Spinal cord (tissue), 10 donors: ENCODE measurements around the gene FAM240B. TPM values are rescaled to one million over a fixed set of nuclear protein-coding genes. Genes with fewer than 3 reads are reported as not detected.
A peak's percentile ranks its signal among the peaks of the same experiment; 100 is the strongest.

Experiments
- DNase-seq, 6 donors: peaks; one replicate each; pipeline versions ENCODE4 v3.0.0 to v3.0.0-alpha.2; 2013 to 2015; ENCODE audit warnings: low spot score in 6 of 6, low read depth in 4 of 6
- H3K27ac ChIP-seq: one replicate; pipeline ENCODE4 v1.5.1; 2013; ENCODE audit warnings: low read depth, low read length, control low read depth
- H3K27me3 ChIP-seq: one replicate; pipeline ENCODE4 v1.6.1; 2013; ENCODE audit warnings: low read length; ENCODE audit not compliant: control insufficient read depth, insufficient read depth
- H3K36me3 ChIP-seq: one replicate; pipeline ENCODE4 v1.6.1; 2013; ENCODE audit warnings: low read length; ENCODE audit not compliant: control insufficient read depth, insufficient read depth
- H3K4me1 ChIP-seq: one replicate; pipeline ENCODE4 v1.6.1; 2013; ENCODE audit warnings: low read length; ENCODE audit not compliant: control insufficient read depth, insufficient read depth
- H3K4me3 ChIP-seq: one replicate; pipeline ENCODE4 v1.5.1; 2013; ENCODE audit warnings: low read depth, low read length, control low read depth
- H3K9me3 ChIP-seq: one replicate; pipeline ENCODE4 v1.6.1; 2013; ENCODE audit warnings: low read length; ENCODE audit not compliant: control insufficient read depth, insufficient read depth
- WGBS: methylation state at CpG from one replicate; pipeline ENCODE4 v1.1.5; 2013; ENCODE audit warnings: missing lambda C conversion rate; ENCODE audit not compliant: insufficient coverage; 5-methylcytosine and 5-hydroxymethylcytosine counted together
- polyA plus RNA-seq, 2 donors: library from polyadenylated mRNA; unstranded; fragments of 120-200 nt; gene quantifications; one replicate each; pipeline ENCODE4 v1.2.1, GENCODE V29; 2013; ENCODE audit not compliant: insufficient read length in 2 of 2
- total RNA-seq, 2 donors: library from RNA; depleted of rRNA in 1 of 2; stranded (reverse); fragments of 120-200 nt in 1 of 2; fragments of >200 nt in 1 of 2; gene quantifications; one replicate each; pipeline versions ENCODE4 v1.2.3 to v1.2.4, GENCODE V29; 2013 to 2014
- donor health status: healthy.

The FAM240B gene
- total and polyA plus RNA-seq, 4 donors: not detected

GRCh38 chr9:38675831-38676230, 44.1 kb downstream of the FAM240B start:
- peaks cover 8% of the 10 kb centered on the region for H3K4me1 ChIP-seq
- no peak for DNase-seq
- no peaks in the 10 kb centered on the region for H3K9me3 ChIP-seq
- no peak overlapping the region for H3K4me3 ChIP-seq
- H3K27ac ChIP-seq: peak overlapping the region; percentile 21
- no peaks in the 10 kb centered on the region for H3K36me3 ChIP-seq
- WGBS: no CpG with 5 or more reads among the region's 2 CpGs
- H3K27me3 ChIP-seq: no peaks in the 10 kb centered on the region

- no peaks in the 10 kb centered on the region for H3K9me3 ChIP-seq
- WGBS: 57% methylated on average over 4 of the region's 6 CpGs
- peaks cover 5% of the 10 kb centered on the region for H3K4me1 ChIP-seq
- H3K27me3 ChIP-seq: no peaks in the 10 kb centered on the region
- no peaks in the 10 kb centered on the region for H3K36me3 ChIP-seq
- no peak overlapping the region for H3K27ac ChIP-seq
- no peak overlapping the region for H3K4me3 ChIP-seq
- DNase-seq: peak in 1 of 6 donors; percentile 27
These were observed 44.7 kb downstream of the FAM240B start for GRCh38 chr9:38675211-38675610.

- peaks cover 5% of the 10 kb centered on the region for H3K4me1 ChIP-seq
- WGBS: 79% methylated on average over 16 of the region's 19 CpGs
- no peaks in the 10 kb centered on the region for H3K36me3 ChIP-seq
- H3K4me3 ChIP-seq: no peak overlapping the region
- H3K9me3 ChIP-seq: no peaks in the 10 kb centered on the region
- no peak for DNase-seq
- no peaks in the 10 kb centered on the region for H3K27me3 ChIP-seq
- H3K27ac ChIP-seq: no peak overlapping the region
These were observed 46.3 kb downstream of the FAM240B start for GRCh38 chr9:38673399-38674193.

- no peaks in the 10 kb centered on the region for H3K27me3 ChIP-seq
- DNase-seq: no peak
- no peak overlapping the region for H3K27ac ChIP-seq
- no peaks in the 10 kb centered on the region for H3K4me1 ChIP-seq
- H3K36me3 ChIP-seq: no peaks in the 10 kb centered on the region
- no peak overlapping the region for H3K4me3 ChIP-seq
- WGBS: 83% methylated on average over 5 of the region's 5 CpGs
- H3K9me3 ChIP-seq: no peaks in the 10 kb centered on the region
These were observed 48.2 kb downstream of the FAM240B start for GRCh38 chr9:38671748-38672147.

- no peaks in the 10 kb centered on the region for H3K36me3 ChIP-seq
- H3K27me3 ChIP-seq: no peaks in the 10 kb centered on the region
These were observed 48.6 kb downstream of the FAM240B start for GRCh38 chr9:38671372-38671731.

GRCh38 chr9:38670542-38671371, 49.2 kb downstream of the FAM240B start:
- Histone ChIP-seq H3K27ac (no peak overlapping the region), H3K9me3 (no peaks in the 10 kb centered on the region), H3K4me1 (no peaks in the 10 kb centered on the region), H3K36me3 (no peaks in the 10 kb centered on the region), H3K27me3 (no peaks in the 10 kb centered on the region), H3K4me3 (no peak overlapping the region)
- no CpG with 5 or more reads among the region's 5 CpGs for whole genome bisulfite sequencing
- DNase-seq: no peak

More at GRCh38 chr9:38671372-38671731, 48.6 kb downstream of the FAM240B start:
- 100% methylated on average over 1 of the region's 4 CpGs for WGBS
- no peaks in the 10 kb centered on the region for H3K9me3 ChIP-seq
- H3K4me3 ChIP-seq: no peak overlapping the region
- no peak for DNase-seq
- no peak overlapping the region for H3K27ac ChIP-seq
- no peaks in the 10 kb centered on the region for H3K4me1 ChIP-seq

GRCh38 chr9:38668791-38669466, 51.0 kb downstream of the FAM240B start:
- no peaks in the 10 kb centered on the region for H3K9me3 ChIP-seq
- H3K27me3 ChIP-seq: no peaks in the 10 kb centered on the region
- no peaks in the 10 kb centered on the region for H3K4me1 ChIP-seq
- H3K27ac ChIP-seq: no peak overlapping the region
- H3K4me3 ChIP-seq: no peak overlapping the region
- no peaks in the 10 kb centered on the region for H3K36me3 ChIP-seq
- no peak for DNase-seq
- WGBS: 88% methylated on average over 9 of the region's 10 CpGs

GRCh38 chr9:38662763-38663593, 57.0 kb downstream of the FAM240B start:
- no peak overlapping the region for H3K4me3 ChIP-seq
- no peak overlapping the region for H3K27ac ChIP-seq
- DNase-seq: peak in 3 of 6 donors; percentile 32 to 89 (median 75)
- H3K27me3 ChIP-seq: no peaks in the 10 kb centered on the region
- WGBS: 60% methylated on average over 2 of the region's 8 CpGs
- no peaks in the 10 kb centered on the region for H3K9me3 ChIP-seq
- H3K36me3 ChIP-seq: no peaks in the 10 kb centered on the region
- H3K4me1 ChIP-seq: no peaks in the 10 kb centered on the region

- Histone ChIP-seq H3K27me3 (no peaks in the 10 kb centered on the region), H3K4me3 (no peak overlapping the region), H3K27ac (no peak overlapping the region), H3K9me3 (no peaks in the 10 kb centered on the region), H3K4me1 (no peaks in the 10 kb centered on the region), H3K36me3 (no peaks in the 10 kb centered on the region)
- no peak for DNase-seq
- no CpG with 5 or more reads among the region's 7 CpGs for WGBS
These were observed 60.4 kb downstream of the FAM240B start for GRCh38 chr9:38659538-38659937.
